Mesendoderm (in vitro differentiated cells): Measurements from ENCODE around the gene HOMER2.

Experiments
- DNase-seq: peaks from one replicate; pipeline ENCODE4 v3.0.0; 2013
- H2AK5ac ChIP-seq: 2 replicates; pipeline ENCODE4 v1.6.1; 2013; ENCODE audit warnings: low read length, inconsistent platforms
- H2BK120ac ChIP-seq: 2 replicates; pipeline ENCODE4 v1.6.1; 2013; ENCODE audit warnings: low read depth, mild to moderate bottlenecking, low read length, moderate library complexity, mixed read lengths
- H2BK15ac ChIP-seq: replicated peaks from 2 replicates; pipeline ENCODE4 v1.6.1; 2013; ENCODE audit warnings: low read depth, mild to moderate bottlenecking, moderate library complexity
- H2BK5ac ChIP-seq: 2 replicates; pipeline ENCODE4 v1.6.1; 2013; ENCODE audit warnings: low read length, inconsistent platforms
- H3K18ac ChIP-seq: 2 replicates; pipeline ENCODE4 v1.6.1; 2013; ENCODE audit warnings: mild to moderate bottlenecking, low read length, mixed read lengths
- H3K23ac ChIP-seq: one replicate; pipeline ENCODE4 v1.6.1; 2013; ENCODE audit warnings: low read length
- H3K27ac ChIP-seq: 2 replicates; pipeline ENCODE4 v1.5.1; 2013; ENCODE audit warnings: low read depth, mild to moderate bottlenecking, inconsistent platforms, low read length, moderate library complexity
- H3K27me3 ChIP-seq: 2 replicates; pipeline ENCODE4 v1.6.1; 2013; ENCODE audit warnings: low read length, control low read depth, mild to moderate bottlenecking, inconsistent platforms; ENCODE audit not compliant: insufficient read depth, poor library complexity
- H3K36me3 ChIP-seq: 2 replicates; pipeline ENCODE4 v1.6.1; 2013; ENCODE audit warnings: low read length, inconsistent platforms; ENCODE audit not compliant: control insufficient read depth, insufficient read depth
- H3K4ac ChIP-seq: one replicate; pipeline ENCODE4 v1.6.1; 2013; ENCODE audit warnings: low read depth, mild to moderate bottlenecking, low read length, moderate library complexity
- H3K4me1 ChIP-seq: 2 replicates; pipeline ENCODE4 v1.6.1; 2013; ENCODE audit warnings: low read depth, low read length, inconsistent platforms; ENCODE audit not compliant: control insufficient read depth
- H3K4me2 ChIP-seq: 2 replicates; pipeline ENCODE4 v1.6.1; 2013; ENCODE audit warnings: low read length
- H3K4me3 ChIP-seq: 2 replicates; pipeline ENCODE4 v1.5.1; 2013; ENCODE audit warnings: mild to moderate bottlenecking, low read length
- H3K56ac ChIP-seq: one replicate; pipeline ENCODE4 v1.6.1; 2013; ENCODE audit warnings: low read length
- H3K79me1 ChIP-seq: 2 replicates; pipeline ENCODE4 v1.6.1; 2013; ENCODE audit warnings: low read length, inconsistent platforms
- H3K79me2 ChIP-seq: 2 replicates; pipeline ENCODE4 v1.6.1; 2013; ENCODE audit warnings: mild to moderate bottlenecking, low read length; ENCODE audit not compliant: control insufficient read depth, insufficient read depth
- H3K9ac ChIP-seq: 2 replicates; pipeline ENCODE4 v1.6.1; 2013; ENCODE audit warnings: low read length, inconsistent platforms
- H4K5ac ChIP-seq: one replicate; pipeline ENCODE4 v1.6.1; 2013; ENCODE audit warnings: low read length
- H4K8ac ChIP-seq: one replicate; pipeline ENCODE4 v1.6.1; 2013; ENCODE audit warnings: low read depth, mild to moderate bottlenecking, control low read depth, low read length, moderate library complexity
- WGBS: extraction: QIAGEN DNeasy Blood & Tissue Kit; methylation state at CpG from one replicate; pipeline ENCODE4 v1.1.7; 2013; ENCODE audit warnings: low lambda C conversion rate, missing lambda C conversion rate; ENCODE audit not compliant: insufficient coverage; ENCODE audit errors: extremely low coverage; 5-methylcytosine and 5-hydroxymethylcytosine counted together

Gene HOMER2

DNA sequence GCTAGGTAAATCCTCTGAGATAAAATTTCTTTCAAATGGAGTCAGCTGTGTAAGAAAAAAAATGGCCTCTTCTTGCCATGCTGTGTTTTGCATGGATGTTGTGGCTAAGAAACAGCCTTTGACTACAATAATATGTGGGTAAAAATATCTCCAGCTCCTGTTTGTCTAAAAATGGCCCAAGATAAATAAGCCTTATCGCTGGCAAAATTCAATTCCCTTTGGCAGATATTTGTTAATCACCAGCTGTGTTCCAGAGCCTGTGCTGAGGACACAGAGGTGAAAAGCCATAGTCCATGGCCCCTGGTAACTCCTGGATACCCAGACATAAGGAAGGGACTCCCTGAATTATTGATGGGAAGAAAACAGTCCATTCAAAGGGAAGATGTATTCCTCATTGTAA lies 18.2 kb upstream of the HOMER2 start:
- H3K27ac ChIP-seq, result no peak overlapping the region
- no peak overlapping the region for H2BK15ac ChIP-seq
- DNase-seq, result no peak
- H3K23ac ChIP-seq, result no peak overlapping the region
- H3K36me3 ChIP-seq, result no peaks in the 10 kb centered on the region
- no peak overlapping the region for H2AK5ac ChIP-seq
- H4K5ac ChIP-seq, result no peak overlapping the region
- no CpG with 5 or more reads among the region's 1 CpG for WGBS
- H3K18ac ChIP-seq, result no peak overlapping the region
- H3K56ac ChIP-seq, result no peak overlapping the region
- H3K9ac ChIP-seq, result no peak overlapping the region
- no peak overlapping the region for H4K8ac ChIP-seq
- no peak overlapping the region for H3K4ac ChIP-seq
- H2BK5ac ChIP-seq, result no peak overlapping the region
- no peaks in the 10 kb centered on the region for H3K4me1 ChIP-seq
- no peaks in the 10 kb centered on the region for H3K27me3 ChIP-seq
- H2BK120ac ChIP-seq, result no peak overlapping the region
- H3K79me2 ChIP-seq, result no peaks in the 10 kb centered on the region
- no peaks in the 10 kb centered on the region for H3K79me1 ChIP-seq
- H3K4me2 ChIP-seq, result no peak overlapping the region
- no peak overlapping the region for H3K4me3 ChIP-seq

DNA sequence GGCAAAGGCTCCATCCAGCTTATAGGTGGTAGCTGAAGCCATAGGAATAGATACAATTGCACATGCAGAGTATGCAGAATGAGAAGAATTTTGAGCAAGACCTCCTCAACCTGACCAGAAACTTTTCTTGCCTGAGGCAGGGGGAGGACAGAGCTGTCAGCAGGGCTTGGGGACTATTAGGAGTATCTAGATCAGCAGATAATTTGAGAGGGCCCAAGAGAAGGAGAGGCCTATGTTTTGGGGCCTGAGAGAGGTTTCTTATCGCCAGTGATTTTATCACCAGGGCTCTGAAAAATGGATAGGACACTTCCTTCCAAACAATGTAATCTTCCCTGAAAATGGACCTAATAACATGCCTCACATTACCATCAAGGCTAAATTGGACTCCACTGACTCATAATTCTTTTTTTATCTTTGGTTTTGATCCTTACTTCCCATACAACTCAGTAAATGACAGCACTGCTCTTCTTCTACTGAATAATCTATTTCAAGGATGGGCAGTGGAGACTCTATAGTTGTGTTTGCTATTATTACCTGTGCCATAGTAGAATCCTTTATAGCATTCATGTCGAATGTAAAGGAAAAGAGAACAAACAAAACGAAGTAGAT lies 17.7 kb upstream of the HOMER2 start:
- H4K8ac ChIP-seq, result no peak overlapping the region
- no peak overlapping the region for H2BK5ac ChIP-seq
- H2BK120ac ChIP-seq, result no peak overlapping the region
- no peak overlapping the region for H2AK5ac ChIP-seq
- no peaks in the 10 kb centered on the region for H3K36me3 ChIP-seq
- H3K27me3 ChIP-seq, result no peaks in the 10 kb centered on the region
- no peak overlapping the region for H3K18ac ChIP-seq
- no peak overlapping the region for H3K27ac ChIP-seq
- no peak overlapping the region for H3K4me3 ChIP-seq
- no peak overlapping the region for H3K4ac ChIP-seq
- H3K56ac ChIP-seq, result no peak overlapping the region
- no peak overlapping the region for H3K4me2 ChIP-seq
- no peaks in the 10 kb centered on the region for H3K4me1 ChIP-seq
- H3K9ac ChIP-seq, result no peak overlapping the region
- no peaks in the 10 kb centered on the region for H3K79me1 ChIP-seq
- no CpG with 5 or more reads among the region's 3 CpGs for WGBS
- no peaks in the 10 kb centered on the region for H3K79me2 ChIP-seq
- no peak overlapping the region for H4K5ac ChIP-seq
- H3K23ac ChIP-seq, result no peak overlapping the region
- H2BK15ac ChIP-seq, result no peak overlapping the region
- DNase-seq, result no peak

DNA sequence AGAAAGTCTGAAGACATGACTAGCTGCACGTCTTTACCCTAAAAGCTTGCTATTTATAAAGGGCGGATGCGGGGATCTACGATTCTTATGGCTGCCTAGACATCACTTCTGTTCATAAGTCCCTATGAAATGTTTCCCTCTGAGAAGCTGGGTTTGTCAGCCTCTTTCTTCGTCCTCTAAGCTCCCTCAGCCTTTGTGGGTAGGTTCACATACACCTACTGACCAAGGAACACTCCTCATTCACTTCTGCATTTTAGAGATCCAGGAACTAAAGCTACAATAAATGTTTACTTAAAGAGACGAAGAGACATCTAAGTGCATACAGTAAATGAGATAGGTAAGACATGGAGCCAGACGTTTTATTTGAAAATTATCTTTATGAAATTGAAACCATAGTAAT lies 16.8 kb upstream of the HOMER2 start:
- WGBS, result no CpG with 5 or more reads among the region's 7 CpGs
- H3K23ac ChIP-seq, result no peak overlapping the region
- no peak overlapping the region for H3K4ac ChIP-seq

DNA sequence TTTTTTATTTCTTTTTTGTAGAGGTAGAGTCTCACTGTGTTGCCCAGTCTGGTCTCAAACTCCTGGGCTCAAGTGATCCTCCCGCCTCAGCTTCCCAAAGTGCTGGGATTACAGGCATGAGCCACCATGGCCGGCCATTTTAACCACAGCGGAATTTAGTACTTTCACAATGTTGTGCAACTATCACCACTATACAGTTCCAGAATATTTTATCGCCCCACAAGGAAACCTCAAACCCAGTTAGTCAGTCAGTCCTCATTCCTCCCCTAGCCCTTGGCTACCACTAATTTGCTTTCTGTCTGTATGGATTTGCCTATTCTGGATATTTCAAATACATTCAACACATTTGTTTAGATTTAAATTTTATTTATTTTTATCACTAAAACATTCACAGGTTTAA lies 15.5 kb upstream of the HOMER2 start:
- Histone ChIP-seq H3K4me3 (no peak overlapping the region), H2BK5ac (no peak overlapping the region), H4K8ac (no peak overlapping the region), H2BK15ac (no peak overlapping the region), H3K36me3 (no peaks in the 10 kb centered on the region), H3K56ac (no peak overlapping the region), H3K79me1 (no peaks in the 10 kb centered on the region), H3K4me2 (no peak overlapping the region), H3K4ac (no peak overlapping the region), H2BK120ac (no peak overlapping the region), H3K27ac (no peak overlapping the region), H3K9ac (no peak overlapping the region), H3K27me3 (no peaks in the 10 kb centered on the region), H3K79me2 (no peaks in the 10 kb centered on the region), H3K18ac (no peak overlapping the region), H4K5ac (no peak overlapping the region), H3K23ac (no peak overlapping the region), H2AK5ac (no peak overlapping the region), H3K4me1 (no peaks in the 10 kb centered on the region)
- no CpG with 5 or more reads among the region's 4 CpGs for WGBS
- DNase-seq, result no peak

More for the DNA sequence above, 16.8 kb upstream of the HOMER2 start:
- Histone ChIP-seq H3K36me3 (no peaks in the 10 kb centered on the region), H3K4me2 (no peak overlapping the region), H3K27me3 (no peaks in the 10 kb centered on the region), H3K27ac (no peak overlapping the region), H2BK120ac (no peak overlapping the region), H3K9ac (no peak overlapping the region), H2BK5ac (no peak overlapping the region), H2BK15ac (no peak overlapping the region), H4K8ac (no peak overlapping the region), H4K5ac (no peak overlapping the region), H3K79me2 (no peaks in the 10 kb centered on the region), H3K79me1 (no peaks in the 10 kb centered on the region), H3K4me1 (no peaks in the 10 kb centered on the region), H3K4me3 (no peak overlapping the region), H3K18ac (no peak overlapping the region), H2AK5ac (no peak overlapping the region), H3K56ac (no peak overlapping the region)
- DNase-seq, result no peak

- Histone ChIP-seq H3K18ac (no peak overlapping the region), H2BK15ac (no peak overlapping the region), H2BK5ac (no peak overlapping the region), H3K56ac (no peak overlapping the region), H3K4ac (no peak overlapping the region), H3K4me3 (no peak overlapping the region), H2BK120ac (no peak overlapping the region), H3K4me2 (no peak overlapping the region), H3K9ac (no peak overlapping the region), H3K79me1 (no peaks in the 10 kb centered on the region), H3K27me3 (no peaks in the 10 kb centered on the region), H3K23ac (no peak overlapping the region), H4K5ac (no peak overlapping the region), H3K79me2 (no peaks in the 10 kb centered on the region), H3K36me3 (no peaks in the 10 kb centered on the region), H3K27ac (no peak overlapping the region), H3K4me1 (no peaks in the 10 kb centered on the region), H2AK5ac (no peak overlapping the region), H4K8ac (no peak overlapping the region)
- no CpG with 5 or more reads among the region's 4 CpGs for WGBS
- DNase-seq, result no peak
These were observed 14.2 kb upstream of the HOMER2 start for GRCh38 chr15:82966671-82967071.

- Histone ChIP-seq H3K27me3 (no peaks in the 10 kb centered on the region), H2BK5ac (no peak overlapping the region), H3K18ac (no peak overlapping the region), H2AK5ac (no peak overlapping the region), H4K5ac (no peak overlapping the region), H3K36me3 (no peaks in the 10 kb centered on the region), H3K23ac (no peak overlapping the region), H2BK120ac (no peak overlapping the region), H3K79me2 (no peaks in the 10 kb centered on the region), H3K79me1 (no peaks in the 10 kb centered on the region), H3K4me3 (no peak overlapping the region), H3K4me1 (no peaks in the 10 kb centered on the region), H4K8ac (no peak overlapping the region), H3K4ac (no peak overlapping the region), H3K4me2 (no peak overlapping the region), H3K27ac (no peak overlapping the region), H3K56ac (no peak overlapping the region), H3K9ac (no peak overlapping the region), H2BK15ac (no peak overlapping the region)
- WGBS, result no CpG with 5 or more reads among the region's 5 CpGs
- DNase-seq, result no peak
These were observed 12.4 kb upstream of the HOMER2 start for GRCh38 chr15:82964890-82965289.
